Choroid plexus epithelial cell (primary cell): Measurements from ENCODE around the gene PPFIBP2.

Experiments
- DNase-seq: peaks from one replicate; pipeline ENCODE4 v3.0.0-alpha.2; 2010; ENCODE audit warnings: low read depth
- H3K4me3 ChIP-seq: 2 replicates; pipeline ENCODE4 v1.5.1; 2011; ENCODE audit warnings: low read depth, mild to moderate bottlenecking, control low read depth, low read length, moderate library complexity
- CTCF ChIP-seq: conservative IDR thresholded peaks from 2 replicates; pipeline ENCODE4 v1.5.1; 2011; ENCODE audit warnings: low read depth, mild to moderate bottlenecking, control low read depth, inconsistent platforms, low read length, moderate library complexity

Gene PPFIBP2

GRCh38 chr11:7621554-7621953 is 107.8 kb downstream of the PPFIBP2 start:
- DNase-seq = no peak
- TF ChIP-seq CTCF = no peak
- H3K4me3 ChIP-seq = no peak overlapping the region

- no peak for TF ChIP-seq CTCF
- no peak for DNase-seq
- H3K4me3 ChIP-seq = no peak overlapping the region
Observed at GRCh38 chr11:7622721-7623120, 108.9 kb downstream of the PPFIBP2 start.

- TF ChIP-seq CTCF = no peak
- H3K4me3 ChIP-seq = no peak overlapping the region
- DNase-seq = no peak
Observed at GRCh38 chr11:7628660-7629059, 114.9 kb downstream of the PPFIBP2 start.

GRCh38 chr11:7630002-7630401 is 116.2 kb downstream of the PPFIBP2 start:
- TF ChIP-seq CTCF = no peak
- DNase-seq = no peak
- H3K4me3 ChIP-seq = no peak overlapping the region

GRCh38 chr11:7632211-7632610 is 118.4 kb downstream of the PPFIBP2 start:
- no peak overlapping the region for H3K4me3 ChIP-seq
- DNase-seq = no peak
- TF ChIP-seq CTCF = no peak

- no peak for DNase-seq
- no peak for TF ChIP-seq CTCF
- no peak overlapping the region for H3K4me3 ChIP-seq
Observed at GRCh38 chr11:7635137-7635536, 121.3 kb downstream of the PPFIBP2 start.

- TF ChIP-seq CTCF = no peak
- no peak for DNase-seq
- H3K4me3 ChIP-seq = no peak overlapping the region
Observed at GRCh38 chr11:7635708-7636107, 121.9 kb downstream of the PPFIBP2 start.
